ENCODE data around the gene ASAP3. TPM values are rescaled to one million over a fixed set of nuclear protein-coding genes. Genes with fewer than 3 reads are reported as not detected.

Gene ASAP3
- total and polyA plus RNA-seq, 9 of the 15 experiments (the other 6 are each of a cell fraction or from before 2014, with no cell fraction given): 1.7 to 31.2 (median 17.4) TPM

- TF ChIP-seq ZNF407 (IDR thresholded peaks at IDR 0.05; ENCODE audit: low read depth): no peak
- TF ChIP-seq ZNF3 (CRISPR knock-in tag; IDR thresholded peaks at IDR 0.05): no peak
- TF ChIP-seq, protein P1, sequence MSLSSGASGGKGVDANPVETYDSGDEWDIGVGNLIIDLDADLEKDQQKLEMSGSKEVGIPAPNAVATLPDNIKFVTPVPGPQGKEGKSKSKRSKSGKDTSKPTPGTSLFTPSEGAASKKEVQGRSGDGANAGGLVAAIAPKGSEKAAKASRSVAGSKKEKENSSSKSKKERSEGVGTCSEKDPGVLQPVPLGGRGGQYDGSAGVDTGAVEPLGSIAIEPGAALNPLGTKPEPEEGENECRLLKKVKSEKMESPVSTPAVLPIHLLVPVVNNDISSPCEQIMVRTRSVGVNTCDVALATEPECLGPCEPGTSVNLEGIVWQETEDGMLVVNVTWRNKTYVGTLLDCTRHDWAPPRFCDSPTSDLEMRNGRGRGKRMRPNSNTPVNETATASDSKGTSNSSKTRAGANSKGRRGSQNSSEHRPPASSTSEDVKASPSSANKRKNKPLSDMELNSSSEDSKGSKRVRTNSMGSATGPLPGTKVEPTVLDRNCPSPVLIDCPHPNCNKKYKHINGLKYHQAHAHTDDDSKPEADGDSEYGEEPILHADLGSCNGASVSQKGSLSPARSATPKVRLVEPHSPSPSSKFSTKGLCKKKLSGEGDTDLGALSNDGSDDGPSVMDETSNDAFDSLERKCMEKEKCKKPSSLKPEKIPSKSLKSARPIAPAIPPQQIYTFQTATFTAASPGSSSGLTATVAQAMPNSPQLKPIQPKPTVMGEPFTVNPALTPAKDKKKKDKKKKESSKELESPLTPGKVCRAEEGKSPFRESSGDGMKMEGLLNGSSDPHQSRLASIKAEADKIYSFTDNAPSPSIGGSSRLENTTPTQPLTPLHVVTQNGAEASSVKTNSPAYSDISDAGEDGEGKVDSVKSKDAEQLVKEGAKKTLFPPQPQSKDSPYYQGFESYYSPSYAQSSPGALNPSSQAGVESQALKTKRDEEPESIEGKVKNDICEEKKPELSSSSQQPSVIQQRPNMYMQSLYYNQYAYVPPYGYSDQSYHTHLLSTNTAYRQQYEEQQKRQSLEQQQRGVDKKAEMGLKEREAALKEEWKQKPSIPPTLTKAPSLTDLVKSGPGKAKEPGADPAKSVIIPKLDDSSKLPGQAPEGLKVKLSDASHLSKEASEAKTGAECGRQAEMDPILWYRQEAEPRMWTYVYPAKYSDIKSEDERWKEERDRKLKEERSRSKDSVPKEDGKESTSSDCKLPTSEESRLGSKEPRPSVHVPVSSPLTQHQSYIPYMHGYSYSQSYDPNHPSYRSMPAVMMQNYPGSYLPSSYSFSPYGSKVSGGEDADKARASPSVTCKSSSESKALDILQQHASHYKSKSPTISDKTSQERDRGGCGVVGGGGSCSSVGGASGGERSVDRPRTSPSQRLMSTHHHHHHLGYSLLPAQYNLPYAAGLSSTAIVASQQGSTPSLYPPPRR (CRISPR knock-in tag; IDR thresholded peaks at IDR 0.05; ENCODE audit: borderline replicate concordance): no peak
- no peak for TF ChIP-seq MAFF (IDR thresholded peaks at IDR 0.05; ENCODE audit: low read length)
- TF ChIP-seq, protein P2, sequence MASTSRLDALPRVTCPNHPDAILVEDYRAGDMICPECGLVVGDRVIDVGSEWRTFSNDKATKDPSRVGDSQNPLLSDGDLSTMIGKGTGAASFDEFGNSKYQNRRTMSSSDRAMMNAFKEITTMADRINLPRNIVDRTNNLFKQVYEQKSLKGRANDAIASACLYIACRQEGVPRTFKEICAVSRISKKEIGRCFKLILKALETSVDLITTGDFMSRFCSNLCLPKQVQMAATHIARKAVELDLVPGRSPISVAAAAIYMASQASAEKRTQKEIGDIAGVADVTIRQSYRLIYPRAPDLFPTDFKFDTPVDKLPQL (IDR thresholded peaks at IDR 0.05; ENCODE audit: extremely low read depth, insufficient read length): no peak
- TF ChIP-seq HDAC1 (IDR thresholded peaks at IDR 0.05): no peak; a peak in 1 of 4 replicates
- TF ChIP-seq SP2 (IDR thresholded peaks at IDR 0.05; ENCODE audit: extremely low read depth, low read depth, low read length, poor library complexity, severe bottlenecking): no peak
- TF ChIP-seq, protein P3, sequence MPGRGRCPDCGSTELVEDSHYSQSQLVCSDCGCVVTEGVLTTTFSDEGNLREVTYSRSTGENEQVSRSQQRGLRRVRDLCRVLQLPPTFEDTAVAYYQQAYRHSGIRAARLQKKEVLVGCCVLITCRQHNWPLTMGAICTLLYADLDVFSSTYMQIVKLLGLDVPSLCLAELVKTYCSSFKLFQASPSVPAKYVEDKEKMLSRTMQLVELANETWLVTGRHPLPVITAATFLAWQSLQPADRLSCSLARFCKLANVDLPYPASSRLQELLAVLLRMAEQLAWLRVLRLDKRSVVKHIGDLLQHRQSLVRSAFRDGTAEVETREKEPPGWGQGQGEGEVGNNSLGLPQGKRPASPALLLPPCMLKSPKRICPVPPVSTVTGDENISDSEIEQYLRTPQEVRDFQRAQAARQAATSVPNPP (IDR thresholded peaks at IDR 0.05; ENCODE audit: borderline replicate concordance, insufficient read depth, insufficient read length): no peak
- TF ChIP-seq LCOR (CRISPR knock-in tag; IDR thresholded peaks at IDR 0.05): no peak
- no peak for TF ChIP-seq E2F5 (CRISPR knock-in tag; IDR thresholded peaks at IDR 0.05)
Measured at GRCh38 chr1:23403735-23404486, 80.1 kb downstream of the ASAP3 start (continued).
